Endothelial cell of umbilical vein (primary cell): ENCODE data around the gene YPEL4. TPM values are rescaled to one million over a fixed set of nuclear protein-coding genes. Genes with fewer than 3 reads are reported as not detected.

Experiments used
- BruUV-seq: library from RNA; stranded (reverse); fragments of 400-500 nt; replicated peaks from 2 replicates; lab custom pipeline; 2021; lab: Mats Ljungman, UMichigan
- CTCF ChIA-PET: fragments of 300-600, 350-600 bp; sonication (Branson Sonifier 250); formaldehyde crosslinking; loops from one replicate; lab custom pipeline; 2021; ENCODE audit warnings: antibody characterized with exemption, inconsistent platforms; lab: Charles Lee
- POLR2A ChIA-PET: fragments of 300-600, 350-600 bp; sonication (Branson Sonifier 250); formaldehyde crosslinking; loops from one replicate; lab custom pipeline; 2021; ENCODE audit warnings: antibody characterized with exemption, inconsistent platforms; lab: Charles Lee
- DNase-seq: peaks from one replicate; pipeline ENCODE4 v3.0.0-alpha.2; 2011; ENCODE audit warnings: low read depth, low spot score
- FAIRE-seq: peaks from 2 replicates; lab custom pipeline; 2011; peaks lifted over from hg19 to GRCh38; lab: Jason Lieb, UNC
- H2AFZ ChIP-seq: 2 replicates; pipeline ENCODE4 v1.6.0; 2012; ENCODE audit warnings: low read depth, low read length, control low read depth, inconsistent platforms
- H3K27ac ChIP-seq: 2 replicates; pipeline ENCODE4 v1.5.1; 2011; ENCODE audit warnings: low read depth, mild to moderate bottlenecking, control low read depth, low read length, moderate library complexity; ENCODE audit not compliant: insufficient read depth
- H3K27me3 ChIP-seq, 2 experiments: 2 replicates each; pipeline versions ENCODE4 v1.6.0 to v1.6.1; 2011; ENCODE audit warnings: low read length in 2 of 2, mixed read lengths in 1 of 2; ENCODE audit not compliant: control insufficient read depth in 2 of 2, insufficient read depth in 2 of 2
- H3K36me3 ChIP-seq, 2 experiments: 2 replicates in 1 of 2; 3 replicates in 1 of 2; pipeline ENCODE4 v1.5.1; 2011; ENCODE audit warnings: low read length in 2 of 2, mild to moderate bottlenecking in 1 of 2, moderate library complexity in 1 of 2; ENCODE audit not compliant: control insufficient read depth in 2 of 2, insufficient read depth in 2 of 2; ENCODE audit errors: extremely low read depth in 1 of 2
- H3K4me1 ChIP-seq: 3 replicates; pipeline ENCODE4 v1.5.1; 2011; ENCODE audit warnings: mild to moderate bottlenecking, low read length; ENCODE audit not compliant: control insufficient read depth, insufficient read depth; ENCODE audit errors: extremely low read depth
- H3K4me2 ChIP-seq: 2 replicates; pipeline ENCODE4 v1.6.1; 2011; ENCODE audit warnings: low read length, control low read depth, mixed read lengths; ENCODE audit not compliant: insufficient read depth
- H3K4me3 ChIP-seq, 3 experiments: fragments of 200-600 bp in 1 of 3; sonication (generic), shearing (Covaris generic) in 1 of 3; replicated peaks in 1 of 3; 2 replicates each; pipeline ENCODE4 v1.5.1; 2011 to 2016; ENCODE audit warnings: control low read depth in 3 of 3, low read length in 3 of 3, mild to moderate bottlenecking in 2 of 3, inconsistent platforms in 1 of 3, low read depth in 1 of 3, moderate library complexity in 1 of 3; ENCODE audit not compliant: insufficient read depth in 1 of 3
- H3K79me2 ChIP-seq: 2 replicates; pipeline ENCODE4 v1.6.0; 2012; ENCODE audit warnings: low read length, inconsistent platforms; ENCODE audit not compliant: control insufficient read depth, insufficient read depth
- H3K9ac ChIP-seq: replicated peaks from 2 replicates; pipeline ENCODE3; 2011; ENCODE audit warnings: low read length, control low read depth; ENCODE audit not compliant: insufficient read depth; ENCODE audit errors: extremely low read depth
- H3K9me1 ChIP-seq: replicated peaks from 3 replicates; pipeline ENCODE4 v1.6.0; 2011; ENCODE audit warnings: mild to moderate bottlenecking, low read length; ENCODE audit not compliant: control insufficient read depth, insufficient read depth; ENCODE audit errors: extremely low read depth
- H3K9me3 ChIP-seq: replicated peaks from 2 replicates; pipeline ENCODE4 v1.5.1; 2012; ENCODE audit warnings: low read length, inconsistent platforms; ENCODE audit not compliant: control insufficient read depth, insufficient read depth
- H4K20me1 ChIP-seq: replicated peaks from 2 replicates; pipeline ENCODE3; 2011; ENCODE audit warnings: mild to moderate bottlenecking, low read length; ENCODE audit not compliant: control insufficient read depth, insufficient read depth; ENCODE audit errors: extremely low read depth
- CTCF ChIP-seq, 2 donors: IDR thresholded peaks; 1 replicate in 1 of 2; 2 replicates in 1 of 2; pipeline ENCODE4 v1.5.1; 2011; ENCODE audit warnings: low read length in 2 of 2, mild to moderate bottlenecking in 2 of 2, moderate library complexity in 2 of 2, control low read depth in 1 of 2, inconsistent platforms in 1 of 2, low read depth in 1 of 2; ENCODE audit not compliant: insufficient read depth in 1 of 2; ENCODE audit errors: extremely low read depth in 1 of 2
- EZH2 ChIP-seq: IDR thresholded peaks from 2 replicates; pipeline ENCODE4 v1.6.1; 2012; ENCODE audit warnings: borderline replicate concordance, low read depth, mild to moderate bottlenecking, moderate library complexity, low read length, inconsistent platforms; ENCODE audit not compliant: severe bottlenecking
- FOS ChIP-seq: IDR thresholded peaks from 2 replicates; pipeline ENCODE4 v1.6.1; 2011; ENCODE audit warnings: mild to moderate bottlenecking, low read length, moderate library complexity, borderline replicate concordance; ENCODE audit not compliant: insufficient read depth
- GATA2 ChIP-seq: IDR thresholded peaks from 2 replicates; pipeline ENCODE4 v1.7.0; 2011; ENCODE audit warnings: low read depth, mild to moderate bottlenecking, moderate library complexity, mixed read lengths, low read length; ENCODE audit not compliant: insufficient read length, insufficient read depth
- JUN ChIP-seq: IDR thresholded peaks from 2 replicates; pipeline ENCODE4 v1.6.1; 2011; ENCODE audit warnings: borderline replicate concordance, low read depth; ENCODE audit not compliant: insufficient read length, insufficient read depth
- MAX ChIP-seq: IDR thresholded peaks from 2 replicates; pipeline ENCODE4 v1.6.1; 2011; ENCODE audit not compliant: insufficient read depth, insufficient read length
- MYC ChIP-seq: IDR thresholded peaks from one replicate; pipeline ENCODE4 v1.6.1; 2011; ENCODE audit warnings: mild to moderate bottlenecking, low read depth, low read length
- POLR2A ChIP-seq: IDR thresholded peaks from 2 replicates; pipeline ENCODE4 v1.6.1; 2012; ENCODE audit warnings: low read depth, mild to moderate bottlenecking, control low read depth, low read length
- POLR2AphosphoS5 ChIP-seq: IDR thresholded peaks from 2 replicates; pipeline ENCODE4 v1.6.1; 2012; ENCODE audit warnings: low read depth, mild to moderate bottlenecking, control low read depth, low read length, moderate library complexity; ENCODE audit not compliant: insufficient read depth
- dilution Hi-C: fragments of 300-500 bp; cut with MboI; formaldehyde crosslinking; loops from one replicate; pipeline ENCODE4 v1.15.0; 2019; ENCODE audit warnings: low sequenced_read_pairs; ENCODE audit not compliant: extremely low pct_ligation_motif_present
- intact Hi-C: fragments of 100-400 bp; cut with micrococcal nuclease; formaldehyde crosslinking; loops from one replicate; pipeline ENCODE4 v1.10.0; 2022
- polyA plus RNA-seq, 4 experiments: library from polyadenylated mRNA; depleted of rRNA in 3 of 4; stranded (reverse) in 3 of 4; unstranded in 1 of 4; fragments of >200 nt; gene quantifications; 2 replicates each; pipeline versions ENCODE4 v1.2.1 to v1.2.3, GENCODE V29; 2011 to 2012; ENCODE audit warnings: missing spikeins in 1 of 4
- total RNA-seq: library from RNA; stranded (reverse); gene quantifications from 2 replicates; pipeline ENCODE4 v1.2.3, GENCODE V29; 2021

YPEL4 gene
- total and polyA plus RNA-seq, 2 donors (not counting 3 experiments of a cell fraction or from before 2014, with no cell fraction given): 0.03 to 0.24 TPM

- no peak overlapping the region for H3K27ac ChIP-seq
- H3K4me3 ChIP-seq: no peak overlapping the region
- TF ChIP-seq CTCF (IDR thresholded peaks at IDR 0.05; ENCODE audit: extremely low read depth in 1 of 2, insufficient read depth in 1 of 2, low read depth in 1 of 2, low read length in 2 of 2): no peak
- TF ChIP-seq POLR2A: no peak
- no peak for TF ChIP-seq FOS
- no peak for TF ChIP-seq POLR2AphosphoS5
- no peak for TF ChIP-seq MYC
- TF ChIP-seq EZH2: no peak
- TF ChIP-seq GATA2: no peak
- TF ChIP-seq JUN: no peak
- no peak for TF ChIP-seq MAX
- H3K4me2 ChIP-seq: no peak overlapping the region
- H3K9me1 ChIP-seq: no peaks in the 10 kb centered on the region
- H3K36me3 ChIP-seq: no peaks in the 10 kb centered on the region
- peaks cover 14% of the 10 kb centered on the region in 2 experiments for H3K27me3 ChIP-seq
- intact Hi-C loops (no loop called here), dilution Hi-C loops (no loop called here)
- H3K79me2 ChIP-seq: no peaks in the 10 kb centered on the region
- BruUV-seq: no TSS peak
- H3K9me3 ChIP-seq: no peaks in the 10 kb centered on the region
- H2AFZ ChIP-seq: no peak overlapping the region
- CTCF ChIA-PET: no interaction called here
- H3K4me1 ChIP-seq: no peaks in the 10 kb centered on the region
- no peaks in the 10 kb centered on the region for H4K20me1 ChIP-seq
- no peak overlapping the region for H3K9ac ChIP-seq
- FAIRE-seq: no peak
- POLR2A ChIA-PET: no interaction called here
- DNase-seq: no peak
Observed at GRCh38 chr11:57630171-57630570, 19.5 kb downstream of the YPEL4 start.
